ENCODE results near the gene ZNF777. TPM values are rescaled to one million over a fixed set of nuclear protein-coding genes. Genes with fewer than 3 reads are reported as not detected.

ZNF777 gene
- total RNA-seq, 3 donors from 2014 or later: 5.1 to 8.5 (median 8.2) TPM

DNA sequence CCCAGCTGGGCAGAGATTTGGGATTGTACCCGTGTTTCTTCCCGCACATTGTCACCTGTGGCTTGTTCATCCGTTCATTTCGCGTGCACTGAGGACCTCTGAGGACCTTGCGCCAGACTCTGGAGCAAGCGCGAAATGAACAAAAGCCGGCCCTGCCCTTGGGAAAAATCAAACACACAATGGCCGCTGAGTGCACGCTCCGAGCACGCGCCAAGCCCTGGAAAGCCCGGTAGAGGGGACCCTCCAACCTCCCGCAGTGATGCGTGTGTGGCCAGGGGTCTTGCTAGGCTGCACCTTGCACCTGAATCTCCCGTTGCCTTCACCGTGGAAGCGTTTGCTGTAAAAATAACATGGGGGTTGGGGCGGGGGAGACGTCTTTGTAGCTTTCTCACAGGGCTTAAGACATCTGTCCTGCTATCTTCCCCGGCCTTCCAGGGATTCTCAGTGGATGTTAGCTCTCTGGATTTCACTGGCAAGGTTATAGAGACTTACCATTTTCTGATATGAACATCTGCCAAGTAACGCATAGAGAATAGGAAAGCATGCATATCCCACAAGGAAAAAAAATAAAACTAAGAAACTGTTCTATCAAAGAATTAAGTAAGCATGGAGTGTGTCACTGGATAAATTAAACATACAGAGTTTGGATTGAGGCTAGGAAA is 37.3 kb downstream of the ZNF777 start:
- no peaks in the 10 kb centered on the region for H3K27me3 ChIP-seq
- no peaks in the 10 kb centered on the region for H3K9me3 ChIP-seq
- intact Hi-C loops (cut with DNase I; ENCODE audit: low total_unique reads): no loop called here
- H3K27ac ChIP-seq: no peak overlapping the region
- TF ChIP-seq, protein P1, sequence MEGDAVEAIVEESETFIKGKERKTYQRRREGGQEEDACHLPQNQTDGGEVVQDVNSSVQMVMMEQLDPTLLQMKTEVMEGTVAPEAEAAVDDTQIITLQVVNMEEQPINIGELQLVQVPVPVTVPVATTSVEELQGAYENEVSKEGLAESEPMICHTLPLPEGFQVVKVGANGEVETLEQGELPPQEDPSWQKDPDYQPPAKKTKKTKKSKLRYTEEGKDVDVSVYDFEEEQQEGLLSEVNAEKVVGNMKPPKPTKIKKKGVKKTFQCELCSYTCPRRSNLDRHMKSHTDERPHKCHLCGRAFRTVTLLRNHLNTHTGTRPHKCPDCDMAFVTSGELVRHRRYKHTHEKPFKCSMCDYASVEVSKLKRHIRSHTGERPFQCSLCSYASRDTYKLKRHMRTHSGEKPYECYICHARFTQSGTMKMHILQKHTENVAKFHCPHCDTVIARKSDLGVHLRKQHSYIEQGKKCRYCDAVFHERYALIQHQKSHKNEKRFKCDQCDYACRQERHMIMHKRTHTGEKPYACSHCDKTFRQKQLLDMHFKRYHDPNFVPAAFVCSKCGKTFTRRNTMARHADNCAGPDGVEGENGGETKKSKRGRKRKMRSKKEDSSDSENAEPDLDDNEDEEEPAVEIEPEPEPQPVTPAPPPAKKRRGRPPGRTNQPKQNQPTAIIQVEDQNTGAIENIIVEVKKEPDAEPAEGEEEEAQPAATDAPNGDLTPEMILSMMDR (IDR thresholded peaks at IDR 0.05): no peak
- TF ChIP-seq POLR2AphosphoS5 (IDR thresholded peaks at IDR 0.05) (no peak), POLR2A (IDR thresholded peaks at IDR 0.05) (no peak)
- no peaks in the 10 kb centered on the region for H3K4me1 ChIP-seq
- no peaks in the 10 kb centered on the region for H3K36me3 ChIP-seq
- H3K4me3 ChIP-seq: peak overlapping the region in 1 of 3 donors; percentile 74
- DNase-seq (ENCODE audit: low spot score in 2 of 2): no peak

DNA sequence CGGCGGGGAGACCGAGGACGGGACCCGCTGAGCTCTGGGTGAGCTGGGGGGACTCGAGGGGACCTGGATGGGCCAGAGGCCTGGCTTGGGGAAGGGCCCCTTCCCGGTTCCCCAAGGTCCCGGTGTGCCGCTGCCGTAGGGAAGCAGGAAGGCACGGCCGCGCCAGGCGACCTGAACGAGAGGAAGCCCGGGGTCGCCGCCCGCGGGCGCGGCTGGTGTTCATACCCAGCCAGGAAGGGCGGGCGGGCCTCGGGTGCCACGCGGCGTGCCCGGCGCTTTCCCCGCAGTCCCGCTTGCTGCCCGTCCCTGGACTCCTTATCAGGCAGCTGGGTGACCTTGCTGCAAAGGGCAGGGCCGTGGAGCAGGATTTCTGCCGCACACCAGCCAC is 38.0 kb downstream of the ZNF777 start:
- Histone ChIP-seq H3K36me3 (no peaks in the 10 kb centered on the region), H3K4me3 (peak overlapping the region; percentile 34 to 74 (median 52)), H3K27ac (peak overlapping the region in 1 of 2 donors; percentile 7), H3K4me1 (no peaks in the 10 kb centered on the region), H3K27me3 (no peaks in the 10 kb centered on the region), H3K9me3 (no peaks in the 10 kb centered on the region)
- DNase-seq (ENCODE audit: low spot score in 2 of 2): no peak
- intact Hi-C loops (cut with DNase I; ENCODE audit: low total_unique reads): no loop called here
- TF ChIP-seq, protein P1 (IDR thresholded peaks at IDR 0.05): no peak
- TF ChIP-seq POLR2A (IDR thresholded peaks at IDR 0.05) (no peak), POLR2AphosphoS5 (IDR thresholded peaks at IDR 0.05) (no peak)

DNA sequence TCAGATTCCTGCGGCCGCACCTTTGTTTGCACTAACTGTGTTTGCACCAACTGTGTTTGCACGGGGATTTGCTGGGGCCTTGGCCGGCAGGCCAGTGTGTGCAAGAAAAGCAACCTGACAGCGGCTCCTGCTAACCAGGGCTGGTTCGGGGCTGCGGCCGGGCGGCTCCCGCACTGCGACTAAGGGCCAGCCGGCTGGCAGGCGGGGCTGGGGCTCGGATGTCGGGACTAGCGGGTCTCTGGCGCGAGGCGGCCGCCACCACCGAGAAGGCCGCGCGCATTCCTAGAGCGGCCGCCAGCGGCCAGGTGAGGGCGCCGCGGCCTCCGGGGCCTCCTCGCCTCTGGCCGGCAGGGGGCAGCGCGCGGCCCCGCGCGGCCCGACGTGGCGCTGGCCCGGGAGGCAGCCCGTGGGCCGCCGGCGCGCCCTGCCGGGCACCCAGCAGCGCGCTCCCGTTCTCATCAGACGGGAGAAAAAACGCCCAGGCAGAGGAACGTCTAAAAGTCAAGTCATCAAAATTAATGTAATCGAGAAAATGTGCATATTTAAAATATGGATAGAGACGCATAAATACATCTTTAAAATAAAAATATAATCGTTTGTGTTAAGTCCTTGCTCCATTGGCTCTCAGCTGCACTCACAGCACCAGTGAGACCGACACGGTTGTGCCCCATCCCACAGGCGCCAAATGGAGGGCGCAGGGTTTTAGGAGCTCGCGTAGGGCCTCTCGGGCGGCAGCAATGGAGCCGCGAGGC is 38.5 kb downstream of the ZNF777 start:
- Histone ChIP-seq H3K27ac (peak overlapping the region in 1 of 2 donors; percentile 7), H3K4me3 (peak overlapping the region; percentile 41 to 74 (median 52)), H3K36me3 (no peaks in the 10 kb centered on the region), H3K4me1 (no peaks in the 10 kb centered on the region), H3K9me3 (no peaks in the 10 kb centered on the region), H3K27me3 (no peaks in the 10 kb centered on the region)
- no peak for DNase-seq (ENCODE audit: low spot score in 2 of 2)
- intact Hi-C loops (cut with DNase I; ENCODE audit: low total_unique reads): no loop called here
- TF ChIP-seq POLR2AphosphoS5 (IDR thresholded peaks at IDR 0.05): no peak
- TF ChIP-seq, protein P1 (IDR thresholded peaks at IDR 0.05): peak in 1 of 3 donors; percentile 88

DNA sequence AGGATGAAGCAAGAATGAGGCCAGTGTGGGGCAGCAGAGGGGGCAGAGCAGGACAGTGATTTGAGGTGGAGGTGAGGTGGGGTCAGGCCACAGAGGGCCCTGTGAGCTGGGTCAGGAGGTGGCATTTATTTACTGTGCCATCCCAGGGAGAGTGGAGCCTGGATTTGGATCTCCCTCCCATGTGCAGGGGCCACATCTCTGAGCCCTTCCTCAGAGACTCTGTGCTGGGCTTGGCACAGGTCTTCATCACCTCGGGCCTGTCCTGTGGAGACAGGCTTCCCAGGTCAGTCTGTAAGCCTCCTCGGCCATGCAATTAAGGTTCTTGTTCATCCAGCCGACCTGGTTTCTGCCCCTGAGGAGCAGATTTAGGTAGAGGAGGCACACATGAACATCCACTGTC is 40.9 kb downstream of the ZNF777 start:
- Histone ChIP-seq H3K36me3 (no peaks in the 10 kb centered on the region), H3K9me3 (no peaks in the 10 kb centered on the region), H3K4me3 (no peak overlapping the region), H3K27ac (no peak overlapping the region), H3K27me3 (no peaks in the 10 kb centered on the region), H3K4me1 (no peaks in the 10 kb centered on the region)
- DNase-seq (ENCODE audit: low spot score in 2 of 2): no peak
- TF ChIP-seq POLR2A (IDR thresholded peaks at IDR 0.05): no peak
- TF ChIP-seq, protein P1 (IDR thresholded peaks at IDR 0.05): no peak
- TF ChIP-seq POLR2AphosphoS5 (IDR thresholded peaks at IDR 0.05): no peak
- intact Hi-C loops (cut with DNase I; ENCODE audit: low total_unique reads): no loop called here

DNA sequence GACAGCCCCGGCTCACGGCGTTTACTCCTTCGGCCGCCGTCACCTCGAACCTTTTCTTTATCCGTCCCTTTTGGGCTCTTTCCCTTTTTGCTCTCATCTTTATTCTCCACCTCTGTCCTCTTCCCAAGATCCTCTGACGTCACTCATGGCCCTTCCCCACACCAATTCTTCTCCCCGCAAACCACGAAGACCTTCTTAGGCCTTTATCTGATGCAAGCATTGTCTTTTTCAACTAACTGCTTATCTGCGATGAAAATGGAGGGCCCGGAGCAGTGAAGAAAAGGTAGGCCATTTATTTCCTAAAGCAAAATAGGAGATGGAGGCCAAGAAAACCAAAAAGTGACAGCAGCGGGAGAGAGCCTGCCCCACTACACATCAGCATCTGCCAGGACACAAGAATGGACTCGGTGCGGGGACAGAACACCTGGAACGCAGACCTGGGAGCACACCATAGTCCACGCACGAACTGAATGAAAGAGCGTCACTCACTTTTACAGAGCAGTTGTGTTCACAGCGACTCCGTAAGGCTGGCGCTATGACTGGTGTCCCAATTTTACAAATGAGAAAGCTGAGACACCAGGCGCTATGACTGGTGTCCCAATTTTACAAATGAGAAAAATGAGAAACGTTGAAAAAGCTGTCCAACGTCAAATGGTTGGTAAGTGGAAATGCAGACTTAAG is 45.3 kb downstream of the ZNF777 start:
- Histone ChIP-seq H3K4me1 (no peaks in the 10 kb centered on the region), H3K9me3 (no peaks in the 10 kb centered on the region), H3K36me3 (no peaks in the 10 kb centered on the region), H3K27ac (no peak overlapping the region), H3K4me3 (peak overlapping the region; percentile 19 to 53 (median 23)), H3K27me3 (no peaks in the 10 kb centered on the region)
- no peak for DNase-seq (ENCODE audit: low spot score in 2 of 2)
- intact Hi-C loops (cut with DNase I; ENCODE audit: low total_unique reads): no loop called here
- TF ChIP-seq POLR2AphosphoS5 (IDR thresholded peaks at IDR 0.05) (no peak), POLR2A (IDR thresholded peaks at IDR 0.05) (no peak)
- TF ChIP-seq, protein P1 (IDR thresholded peaks at IDR 0.05): no peak
